ENCODE results near the gene SMARCD2.

SMARCD2 gene

GRCh38 chr17:63843910-63844677, 1.6 kb upstream of the SMARCD2 start:
- peak overlapping the region; percentile 87 for H3K4me3 ChIP-seq (ENCODE audit: low read depth, low read length)
- TF ChIP-seq MYC (IDR thresholded peaks at IDR 0.05; ENCODE audit: low read depth, low read length) (no peak), POLR2A (IDR thresholded peaks at IDR 0.05; ENCODE audit: extremely low read depth, insufficient read length) (no peak), CTCF (IDR thresholded peaks at IDR 0.05; ENCODE audit: low read depth, low read length) (no peak), MAX (IDR thresholded peaks at IDR 0.05; ENCODE audit: low read depth, low read length) (no peak)
- DNase-seq (ENCODE audit: low read depth): no peak

GRCh38 chr17:63843387-63843888, 953 bp upstream of the SMARCD2 start:
- H3K4me3 ChIP-seq (ENCODE audit: low read depth, low read length): peak overlapping the region; percentile 87
- DNase-seq (ENCODE audit: low read depth): peak; percentile 90

- peak; percentile 62 for DNase-seq (ENCODE audit: low read depth)
- TF ChIP-seq MAX (IDR thresholded peaks at IDR 0.05; ENCODE audit: low read depth, low read length) (no peak), CTCF (IDR thresholded peaks at IDR 0.05; ENCODE audit: low read depth, low read length) (no peak), MYC (IDR thresholded peaks at IDR 0.05; ENCODE audit: low read depth, low read length) (no peak), POLR2A (IDR thresholded peaks at IDR 0.05; ENCODE audit: extremely low read depth, insufficient read length) (no peak)
- H3K4me3 ChIP-seq (ENCODE audit: low read depth, low read length): peak overlapping the region; percentile 90
Observed at GRCh38 chr17:63842173-63842539, 329 bp downstream of the SMARCD2 start.

- peak; percentile 48 for DNase-seq (ENCODE audit: low read depth)
- peak overlapping the region; percentile 90 for H3K4me3 ChIP-seq (ENCODE audit: low read depth, low read length)
- no peak for TF ChIP-seq CTCF (IDR thresholded peaks at IDR 0.05; ENCODE audit: low read depth, low read length)
- 0 out of 2 replicates have a peak, but pooled peaks have one; percentile 15 for TF ChIP-seq MYC (IDR thresholded peaks at IDR 0.05; ENCODE audit: low read depth, low read length)
- 0 out of 2 replicates have a peak, but pooled peaks have one; percentile 20 for TF ChIP-seq MAX (IDR thresholded peaks at IDR 0.05; ENCODE audit: low read depth, low read length)
- TF ChIP-seq POLR2A (IDR thresholded peaks at IDR 0.05; ENCODE audit: extremely low read depth, insufficient read length): no peak
Observed at GRCh38 chr17:63841350-63842172, 924 bp downstream of the SMARCD2 start.

- no peak for DNase-seq (ENCODE audit: low read depth)
- H3K4me3 ChIP-seq (ENCODE audit: low read depth, low read length): peak overlapping the region; percentile 90
- TF ChIP-seq MYC (IDR thresholded peaks at IDR 0.05; ENCODE audit: low read depth, low read length) (no peak), POLR2A (IDR thresholded peaks at IDR 0.05; ENCODE audit: extremely low read depth, insufficient read length) (no peak), MAX (IDR thresholded peaks at IDR 0.05; ENCODE audit: low read depth, low read length) (no peak), CTCF (IDR thresholded peaks at IDR 0.05; ENCODE audit: low read depth, low read length) (no peak)
Observed at GRCh38 chr17:63840591-63841349, 1.7 kb downstream of the SMARCD2 start.

All from NB4 (cell line).